Measurements from ENCODE around the gene MAP3K6. TPM values are rescaled to one million over a fixed set of nuclear protein-coding genes. Genes with fewer than 3 reads are reported as not detected.

The MAP3K6 gene
- total and polyA plus RNA-seq, 2 of the 13 experiments (the other 11 are each of a cell fraction or from before 2014, with no cell fraction given): 2.7 to 3.2 TPM

GRCh38 chr1:27306892-27307761 is 59.6 kb downstream of the MAP3K6 start (continued):
- TF ChIP-seq ZKSCAN5 (CRISPR knock-in tag; IDR thresholded peaks at IDR 0.05): no peak
- TF ChIP-seq ZMYM4 (CRISPR knock-in tag; IDR thresholded peaks at IDR 0.05): no peak
- TF ChIP-seq HOXA5 (CRISPR knock-in tag; IDR thresholded peaks at IDR 0.05): no peak
- no peak for TF ChIP-seq MATR3 (CRISPR knock-in tag; IDR thresholded peaks at IDR 0.05)

- POLR2A ChIA-PET: no interaction called here
- TF ChIP-seq TRIM24 (CRISPR knock-in tag; IDR thresholded peaks at IDR 0.05) (no peak), CBX2 (IDR thresholded peaks at IDR 0.05; ENCODE audit: low read depth, low read length) (no peak), CBX2 (CRISPR knock-in tag; IDR thresholded peaks at IDR 0.05; ENCODE audit: low read depth) (no peak), ZNF816 (CRISPR knock-in tag; IDR thresholded peaks at IDR 0.05; ENCODE audit: borderline replicate concordance) (no peak), NCOR1 (IDR thresholded peaks at IDR 0.05; ENCODE audit: borderline replicate concordance, low read length) (no peak), TBX3 (IDR thresholded peaks at IDR 0.05; ENCODE audit: borderline replicate concordance) (no peak), ATRX (CRISPR knock-in tag; IDR thresholded peaks at IDR 0.05; ENCODE audit: borderline replicate concordance) (no peak), ATF1 (CRISPR knock-in tag; IDR thresholded peaks at IDR 0.05) (no peak), TOE1 (CRISPR knock-in tag; IDR thresholded peaks at IDR 0.05) (no peak), LRRFIP1 (CRISPR knock-in tag; conservative IDR thresholded peaks at IDR 0.05) (no peak), PRPF4 (IDR thresholded peaks at IDR 0.05; ENCODE audit: low read depth, low read length, poor library complexity, severe bottlenecking) (no peak)
- TF ChIP-seq, protein P1, sequence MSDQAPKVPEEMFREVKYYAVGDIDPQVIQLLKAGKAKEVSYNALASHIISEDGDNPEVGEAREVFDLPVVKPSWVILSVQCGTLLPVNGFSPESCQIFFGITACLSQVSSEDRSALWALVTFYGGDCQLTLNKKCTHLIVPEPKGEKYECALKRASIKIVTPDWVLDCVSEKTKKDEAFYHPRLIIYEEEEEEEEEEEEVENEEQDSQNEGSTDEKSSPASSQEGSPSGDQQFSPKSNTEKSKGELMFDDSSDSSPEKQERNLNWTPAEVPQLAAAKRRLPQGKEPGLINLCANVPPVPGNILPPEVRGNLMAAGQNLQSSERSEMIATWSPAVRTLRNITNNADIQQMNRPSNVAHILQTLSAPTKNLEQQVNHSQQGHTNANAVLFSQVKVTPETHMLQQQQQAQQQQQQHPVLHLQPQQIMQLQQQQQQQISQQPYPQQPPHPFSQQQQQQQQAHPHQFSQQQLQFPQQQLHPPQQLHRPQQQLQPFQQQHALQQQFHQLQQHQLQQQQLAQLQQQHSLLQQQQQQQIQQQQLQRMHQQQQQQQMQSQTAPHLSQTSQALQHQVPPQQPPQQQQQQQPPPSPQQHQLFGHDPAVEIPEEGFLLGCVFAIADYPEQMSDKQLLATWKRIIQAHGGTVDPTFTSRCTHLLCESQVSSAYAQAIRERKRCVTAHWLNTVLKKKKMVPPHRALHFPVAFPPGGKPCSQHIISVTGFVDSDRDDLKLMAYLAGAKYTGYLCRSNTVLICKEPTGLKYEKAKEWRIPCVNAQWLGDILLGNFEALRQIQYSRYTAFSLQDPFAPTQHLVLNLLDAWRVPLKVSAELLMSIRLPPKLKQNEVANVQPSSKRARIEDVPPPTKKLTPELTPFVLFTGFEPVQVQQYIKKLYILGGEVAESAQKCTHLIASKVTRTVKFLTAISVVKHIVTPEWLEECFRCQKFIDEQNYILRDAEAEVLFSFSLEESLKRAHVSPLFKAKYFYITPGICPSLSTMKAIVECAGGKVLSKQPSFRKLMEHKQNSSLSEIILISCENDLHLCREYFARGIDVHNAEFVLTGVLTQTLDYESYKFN (CRISPR knock-in tag; conservative IDR thresholded peaks at IDR 0.05): no peak
- no peaks in the 10 kb centered on the region for H3K36me3 ChIP-seq (replicated peaks in 1 of 2; ENCODE audit: control insufficient read depth in 1 of 2, insufficient read depth in 2 of 2, low read length in 2 of 2)
- H3K27ac ChIP-seq (ENCODE audit: extremely low read length, insufficient read depth, low read length): no peak overlapping the region
- DNase-seq (ENCODE audit: low spot score): no peak
- no peak overlapping the region for H3K4me2 ChIP-seq (ENCODE audit: low read depth, low read length)
- no peak overlapping the region for H3K4me3 ChIP-seq (replicated peaks in 1 of 3; ENCODE audit: insufficient read depth in 1 of 3, low read depth in 2 of 3, low read length in 3 of 3)
- H3K9ac ChIP-seq (ENCODE audit: insufficient read depth, low read depth, low read length): no peak overlapping the region
- no peaks in the 10 kb centered on the region for H3K9me3 ChIP-seq (ENCODE audit: low read length)
- CTCF ChIA-PET (ENCODE audit: low intra/inter-chr PET ratio, low total read pairs): interaction anchor here (1.2 kb wide), 1 partner anchor 52 kb away, joined by 3 read pairs; no protein-coding TSS in a partner anchor
- FAIRE-seq: no peak
- no peak overlapping the region for H2AFZ ChIP-seq (ENCODE audit: low read length)
- no peaks in the 10 kb centered on the region for H4K20me1 ChIP-seq (ENCODE audit: insufficient read depth, low read length)
- no peaks in the 10 kb centered on the region for H3K4me1 ChIP-seq (ENCODE audit: insufficient read depth, low read length)
- BruUV-seq (replicated peaks): no TSS peak
- ATAC-seq: no peak
- H3K79me2 ChIP-seq (ENCODE audit: insufficient read depth, low read length): no peaks in the 10 kb centered on the region
- in situ Hi-C loops (cut with HindIII; ENCODE audit: extremely low pct_ligation_motif_present, low pct_unique_long_range_greater_than_20kb): no loop called here
- H3K27me3 ChIP-seq (ENCODE audit: control insufficient read depth in 1 of 2, insufficient read depth in 2 of 2, low read length in 2 of 2): no peaks in the 10 kb centered on the region
- intact Hi-C loops (cut with micrococcal nuclease; ENCODE audit: unreplicated experiment): no loop called here
- WGBS (ENCODE audit: low lambda C conversion rate): 71% methylated on average over 5 of the region's 11 CpGs
Measured at GRCh38 chr1:27306071-27306470, 60.7 kb downstream of the MAP3K6 start.
